Small intestine (tissue), 7 donors: ENCODE results near the gene ABHD17B. TPM values are rescaled to one million over a fixed set of nuclear protein-coding genes. Genes with fewer than 3 reads are reported as not detected.

Source experiments
- DNase-seq, 2 donors: peaks; one replicate each; pipeline versions ENCODE4 v3.0.0 to v3.0.0-alpha.2; 2013
- FAIRE-seq: peaks from 2 replicates; lab custom pipeline; 2012; peaks lifted over from hg19 to GRCh38; lab: Jason Lieb, UNC
- H3K27ac ChIP-seq, 3 donors: one replicate each; pipeline ENCODE4 v1.5.1; 2013; ENCODE audit warnings: low read length in 2 of 3, mild to moderate bottlenecking in 2 of 3, control low read depth in 1 of 3, inconsistent platforms in 1 of 3, low read depth in 1 of 3, moderate library complexity in 1 of 3
- H3K27me3 ChIP-seq, 3 donors: one replicate each; pipeline ENCODE4 v1.6.1; 2013; ENCODE audit warnings: low read length in 3 of 3, inconsistent platforms in 1 of 3; ENCODE audit not compliant: control insufficient read depth in 3 of 3, insufficient read depth in 3 of 3
- H3K36me3 ChIP-seq, 3 donors: one replicate each; pipeline ENCODE4 v1.6.1; 2013; ENCODE audit warnings: low read length in 3 of 3, inconsistent platforms in 1 of 3, low read depth in 1 of 3, mild to moderate bottlenecking in 1 of 3, moderate library complexity in 1 of 3; ENCODE audit not compliant: control insufficient read depth in 3 of 3, insufficient read depth in 2 of 3
- H3K4me1 ChIP-seq, 3 donors: one replicate each; pipeline ENCODE4 v1.6.1; 2013; ENCODE audit warnings: low read length in 2 of 3, inconsistent platforms in 1 of 3, low read depth in 1 of 3, mild to moderate bottlenecking in 1 of 3, moderate library complexity in 1 of 3; ENCODE audit not compliant: control insufficient read depth in 3 of 3, insufficient read depth in 2 of 3
- H3K4me3 ChIP-seq, 3 donors: one replicate each; pipeline ENCODE4 v1.5.1; 2013; ENCODE audit warnings: low read length in 3 of 3, control low read depth in 1 of 3, inconsistent platforms in 1 of 3, low read depth in 1 of 3, mild to moderate bottlenecking in 1 of 3, moderate library complexity in 1 of 3
- H3K9me3 ChIP-seq, 2 donors: one replicate each; pipeline ENCODE4 v1.6.1; 2013; ENCODE audit warnings: low read depth in 1 of 2, low read length in 1 of 2; ENCODE audit not compliant: control insufficient read depth in 2 of 2, insufficient read depth in 1 of 2
- WGBS, 3 donors: extraction: QIAGEN DNeasy Blood & Tissue Kit; methylation state at CpG; one replicate each; pipeline ENCODE4 v1.1.7; 2013; 5-methylcytosine and 5-hydroxymethylcytosine counted together
- polyA plus RNA-seq, 4 donors: library from polyadenylated mRNA; stranded (reverse) in 3 of 4; unstranded in 1 of 4; fragments of 200-250 nt in 3 of 4; fragments of 120-200 nt in 1 of 4; gene quantifications; one replicate each; pipeline versions ENCODE4 v1.2.1 to v1.2.3, GENCODE V29; 2013
- donor health status: healthy with polysubstance abuse.
- donor health status: control.
- donor health status: control.
- donor health status: Bipolar disorder and iron deficiency.
- donor health status: healthy.

ABHD17B gene
- polyA plus RNA-seq, 4 donors: 12.5 to 28.0 (median 22.4) TPM

DNA sequence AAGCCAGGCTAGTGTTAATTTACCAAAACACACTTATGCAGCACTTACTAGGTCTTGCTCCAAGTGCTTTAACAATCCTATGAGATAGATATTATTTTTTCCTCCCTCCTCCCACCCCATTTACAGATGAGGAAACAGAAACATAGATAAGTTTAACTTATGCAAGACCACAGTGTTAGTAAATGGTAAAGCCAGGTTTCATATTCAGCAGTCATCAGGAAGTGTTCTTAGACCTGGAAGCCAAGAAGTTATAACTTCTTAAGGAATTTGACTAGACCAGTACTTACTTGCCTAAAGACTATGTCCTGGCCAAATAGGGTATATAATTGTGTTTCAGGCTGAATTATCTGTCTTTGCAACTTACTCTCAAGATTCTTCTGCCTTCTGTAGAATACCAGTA, 15.9 kb downstream of the ABHD17B start:
- DNase-seq: peak; percentile 34 to 39
- Histone ChIP-seq H3K27me3 (no peaks in the 10 kb centered on the region), H3K36me3 (no peaks in the 10 kb centered on the region), H3K27ac (peak overlapping the region in 1 of 3 donors; percentile 41), H3K4me3 (no peak overlapping the region), H3K4me1 (peaks cover 0 to 12% (median 10%) of the 10 kb centered on the region in 3 donors), H3K9me3 (no peaks in the 10 kb centered on the region)
- FAIRE-seq: no peak

- H3K4me3 ChIP-seq: no peak overlapping the region
- no peaks in the 10 kb centered on the region for H3K27me3 ChIP-seq
- no peaks in the 10 kb centered on the region for H3K36me3 ChIP-seq
- H3K27ac ChIP-seq: no peak overlapping the region
- peak in 1 of 2 donors; percentile 27 for DNase-seq
- H3K4me1 ChIP-seq: peaks cover 3 to 12% (median 8%) of the 10 kb centered on the region in 3 donors
- no peaks in the 10 kb centered on the region for H3K9me3 ChIP-seq
- FAIRE-seq: no peak
- 39 to 65% (median 56%) methylated on average over 4 of the region's 4 CpGs for WGBS, 3 donors
Measured at GRCh38 chr9:71891557-71892189, 19.3 kb downstream of the ABHD17B start.

DNA sequence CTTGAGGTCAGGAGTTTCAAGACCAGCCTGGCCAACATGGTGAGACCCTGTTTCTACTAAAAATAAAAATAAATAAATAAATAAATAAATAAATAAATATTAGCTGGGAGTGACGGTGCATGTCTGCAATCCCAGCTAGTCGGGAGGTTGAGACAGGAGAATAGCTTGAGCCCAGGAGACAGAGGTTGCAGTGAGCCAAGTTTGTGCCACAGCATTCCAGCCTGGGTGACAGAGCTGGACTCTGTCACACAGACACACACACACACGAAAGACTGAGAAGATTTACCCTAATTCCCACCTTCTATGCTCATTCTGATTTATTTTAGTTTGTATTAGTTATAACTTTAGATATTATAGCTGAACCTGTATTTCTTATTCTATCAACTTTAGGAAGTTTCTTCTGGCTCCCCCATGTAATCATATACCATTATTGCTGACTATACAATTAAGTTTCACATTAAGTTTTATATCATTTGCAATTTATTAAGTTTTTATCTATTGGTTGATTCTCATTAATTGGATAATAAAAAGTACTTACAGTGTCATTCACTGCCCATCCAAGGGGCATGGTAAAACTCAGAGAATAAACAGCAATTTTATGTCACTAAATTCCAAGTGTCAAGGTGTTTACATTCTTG, 20.8 kb downstream of the ABHD17B start:
- H3K4me1 ChIP-seq: peaks cover 0 to 10% (median 8%) of the 10 kb centered on the region in 3 donors
- DNase-seq (no peak), FAIRE-seq (no peak)
- no peaks in the 10 kb centered on the region for H3K27me3 ChIP-seq
- no peak overlapping the region for H3K4me3 ChIP-seq
- H3K36me3 ChIP-seq: no peaks in the 10 kb centered on the region
- no peak overlapping the region for H3K27ac ChIP-seq
- H3K9me3 ChIP-seq: no peaks in the 10 kb centered on the region
- WGBS, 3 donors: 86 to 90% (median 87%) methylated on average over 3 of the region's 3 CpGs

DNA sequence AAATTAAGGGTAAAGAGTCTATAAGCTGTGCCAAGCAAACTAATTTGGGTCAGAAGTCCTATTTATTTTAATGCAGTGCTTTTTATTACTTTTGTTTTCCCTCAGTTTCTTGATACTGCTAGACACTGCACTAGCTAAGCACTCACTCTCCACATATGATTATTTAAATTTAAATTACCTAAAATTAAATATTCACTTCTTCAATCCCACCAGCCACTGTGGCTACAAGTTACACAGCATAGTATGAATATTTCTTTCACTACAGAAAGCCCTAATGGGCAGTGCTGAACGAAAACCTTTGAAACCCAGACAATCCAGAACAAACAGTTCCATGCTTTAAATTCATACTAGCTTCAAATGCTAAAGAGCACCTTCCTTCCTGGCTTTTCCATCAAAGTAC, 23.6 kb downstream of the ABHD17B start:
- peaks cover 0 to 8% (median 2%) of the 10 kb centered on the region in 3 donors for H3K4me1 ChIP-seq
- no peaks in the 10 kb centered on the region for H3K27me3 ChIP-seq
- FAIRE-seq: no peak
- H3K27ac ChIP-seq: peak overlapping the region in 1 of 3 donors; percentile 35
- no peak overlapping the region for H3K4me3 ChIP-seq
- 68 to 89% (median 78%) methylated on average over 1 of the region's 1 CpG for WGBS, 3 donors
- no peak for DNase-seq
- H3K36me3 ChIP-seq: peaks cover 0 to under 1% (median 0%) of the 10 kb centered on the region in 3 donors
- H3K9me3 ChIP-seq: peaks cover 0 to 7% of the 10 kb centered on the region in 2 donors

DNA sequence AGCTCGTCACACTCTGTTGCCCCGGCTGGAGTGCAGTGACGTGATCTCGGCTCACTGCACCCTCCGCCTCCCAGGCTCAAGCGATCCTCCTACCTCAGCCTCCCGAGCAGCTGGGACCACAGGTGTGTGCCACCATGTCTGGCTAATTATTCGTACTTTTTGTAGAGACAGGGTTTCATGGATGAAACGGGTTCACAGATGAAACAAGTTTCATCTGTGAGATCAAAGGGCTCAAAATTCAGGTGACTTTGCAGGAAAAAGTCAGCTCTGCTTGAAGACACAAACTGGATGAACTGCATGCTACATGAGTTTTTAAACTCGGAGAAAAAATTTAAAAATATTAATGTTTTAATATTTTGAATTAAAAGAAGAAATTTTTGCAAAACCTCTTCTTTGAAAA, 24.5 kb downstream of the ABHD17B start:
- Histone ChIP-seq H3K36me3 (peaks cover 0 to 3% (median 0%) of the 10 kb centered on the region in 3 donors), H3K27ac (no peak overlapping the region), H3K4me1 (peaks cover 0 to 8% (median 2%) of the 10 kb centered on the region in 3 donors), H3K9me3 (peaks cover 0 to 10% of the 10 kb centered on the region in 2 donors), H3K4me3 (no peak overlapping the region), H3K27me3 (no peaks in the 10 kb centered on the region)
- DNase-seq: no peak
- 92 to 96% (median 92%) methylated on average over 10 of the region's 10 CpGs for WGBS, 3 donors
- FAIRE-seq: no peak

DNA sequence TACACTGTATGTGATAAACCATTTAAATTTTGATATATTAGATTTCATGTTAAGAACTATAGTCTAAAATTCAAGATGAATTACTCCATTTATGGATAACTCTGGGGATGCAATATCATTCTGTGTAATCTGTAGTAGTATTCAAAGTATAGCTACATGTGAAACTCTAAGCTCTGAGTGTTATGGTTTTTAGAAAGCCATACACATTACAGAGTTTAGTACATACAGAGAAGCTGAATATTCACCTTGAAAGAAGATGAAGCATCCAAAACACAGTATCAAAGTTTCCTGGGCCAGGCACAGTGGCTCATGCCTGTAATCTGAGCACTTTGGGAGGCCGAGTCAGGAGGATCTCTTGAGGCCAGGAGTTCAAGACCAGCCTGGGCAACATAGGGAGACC, 25.0 kb downstream of the ABHD17B start:
- peaks cover 0 to 8% (median 0%) of the 10 kb centered on the region in 3 donors for H3K4me1 ChIP-seq
- DNase-seq (no peak), FAIRE-seq (no peak)
- 78 to 95% (median 86%) methylated on average over 1 of the region's 1 CpG for WGBS, 3 donors
- no peak overlapping the region for H3K27ac ChIP-seq
- no peaks in the 10 kb centered on the region for H3K27me3 ChIP-seq
- H3K36me3 ChIP-seq: peaks cover 0 to 3% (median 0%) of the 10 kb centered on the region in 3 donors
- H3K9me3 ChIP-seq: peaks cover 0 to 10% of the 10 kb centered on the region in 2 donors
- H3K4me3 ChIP-seq: no peak overlapping the region

GRCh38 chr9:71885467-71885866, 25.5 kb downstream of the ABHD17B start:
- FAIRE-seq (no peak), DNase-seq (no peak)
- Histone ChIP-seq H3K27ac (no peak overlapping the region), H3K4me1 (peaks cover 0 to 8% (median 0%) of the 10 kb centered on the region in 3 donors), H3K36me3 (peaks cover 0 to 3% (median 0%) of the 10 kb centered on the region in 3 donors), H3K4me3 (no peak overlapping the region), H3K9me3 (peaks cover 0 to 10% of the 10 kb centered on the region in 2 donors), H3K27me3 (no peaks in the 10 kb centered on the region)
- WGBS, 3 donors: 40 to 78% (median 60%) methylated on average over 2 of the region's 2 CpGs

- Histone ChIP-seq H3K4me3 (no peak overlapping the region), H3K4me1 (peaks cover 0 to 8% (median 0%) of the 10 kb centered on the region in 3 donors), H3K27ac (no peak overlapping the region), H3K9me3 (peaks cover 0 to 12% of the 10 kb centered on the region in 2 donors), H3K36me3 (peaks cover 0 to 3% (median 0%) of the 10 kb centered on the region in 3 donors), H3K27me3 (no peaks in the 10 kb centered on the region)
- no peak for DNase-seq
- no peak for FAIRE-seq
Measured at GRCh38 chr9:71884005-71884404, 27.0 kb downstream of the ABHD17B start.
